ENCODE measurements around the gene VPS16. TPM values are rescaled to one million over a fixed set of nuclear protein-coding genes. Genes with fewer than 3 reads are reported as not detected.

The VPS16 gene
- total RNA-seq, 1 experiment from 2014 or later = 46.6 TPM

DNA sequence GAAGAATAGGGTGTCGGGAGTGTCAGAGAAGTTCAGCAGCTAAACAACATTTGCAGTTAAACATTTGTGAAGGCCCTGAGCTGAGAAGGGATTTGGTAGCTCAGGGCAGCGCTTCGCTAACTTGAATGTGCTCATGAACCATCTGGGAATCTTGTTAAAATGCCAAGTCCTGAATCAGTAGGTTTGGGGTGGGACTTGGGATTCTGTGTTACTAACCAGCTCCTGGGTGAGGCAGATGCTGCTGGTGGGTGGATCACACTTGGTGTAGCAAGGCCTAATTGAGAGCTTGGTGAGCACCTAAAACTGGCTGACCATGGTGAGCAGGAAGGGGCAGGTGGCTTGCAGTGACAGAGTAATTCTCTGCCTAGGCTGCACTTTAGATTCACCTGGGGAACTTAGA is 38.6 kb downstream of the VPS16 start:
- H3K27ac Mint-ChIP-seq (ENCODE audit: unreplicated experiment) = no peak overlapping the region
- no TSS peak for BruUV-seq (replicated peaks)
- ChIA-PET POLR2A (no interaction called here), CTCF (no interaction called here)
- Histone ChIP-seq H3K36me3 (ENCODE audit: control insufficient read depth, insufficient read depth, low read length) (no peaks in the 10 kb centered on the region; the same call in 1 of the 2 replicates), H3K27me3 (replicated peaks; ENCODE audit: control insufficient read depth, insufficient read depth, low read length) (no peaks in the 10 kb centered on the region), H3K9me3 (no peaks in the 10 kb centered on the region), H3K4me3 (ENCODE audit: low read depth, low read length) (no peak overlapping the region), H3K4me1 (peaks cover 18% of the 10 kb centered on the region)
- no peaks in the 10 kb centered on the region for H3K9me3 Mint-ChIP-seq (ENCODE audit: unreplicated experiment)
- no peaks in the 10 kb centered on the region for H3K27me3 Mint-ChIP-seq (ENCODE audit: insufficient read depth, unreplicated experiment)
- intact Hi-C loops (cut with micrococcal nuclease; ENCODE audit: unreplicated experiment) = no loop called here
- no peak for DNase-seq
- no peak overlapping the region for H3K4me3 Mint-ChIP-seq (ENCODE audit: unreplicated experiment)
- H3K36me3 Mint-ChIP-seq (ENCODE audit: insufficient read depth, unreplicated experiment) = no peaks in the 10 kb centered on the region
- TF ChIP-seq, protein P1, sequence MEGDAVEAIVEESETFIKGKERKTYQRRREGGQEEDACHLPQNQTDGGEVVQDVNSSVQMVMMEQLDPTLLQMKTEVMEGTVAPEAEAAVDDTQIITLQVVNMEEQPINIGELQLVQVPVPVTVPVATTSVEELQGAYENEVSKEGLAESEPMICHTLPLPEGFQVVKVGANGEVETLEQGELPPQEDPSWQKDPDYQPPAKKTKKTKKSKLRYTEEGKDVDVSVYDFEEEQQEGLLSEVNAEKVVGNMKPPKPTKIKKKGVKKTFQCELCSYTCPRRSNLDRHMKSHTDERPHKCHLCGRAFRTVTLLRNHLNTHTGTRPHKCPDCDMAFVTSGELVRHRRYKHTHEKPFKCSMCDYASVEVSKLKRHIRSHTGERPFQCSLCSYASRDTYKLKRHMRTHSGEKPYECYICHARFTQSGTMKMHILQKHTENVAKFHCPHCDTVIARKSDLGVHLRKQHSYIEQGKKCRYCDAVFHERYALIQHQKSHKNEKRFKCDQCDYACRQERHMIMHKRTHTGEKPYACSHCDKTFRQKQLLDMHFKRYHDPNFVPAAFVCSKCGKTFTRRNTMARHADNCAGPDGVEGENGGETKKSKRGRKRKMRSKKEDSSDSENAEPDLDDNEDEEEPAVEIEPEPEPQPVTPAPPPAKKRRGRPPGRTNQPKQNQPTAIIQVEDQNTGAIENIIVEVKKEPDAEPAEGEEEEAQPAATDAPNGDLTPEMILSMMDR (IDR thresholded peaks at IDR 0.05; ENCODE audit: insufficient read depth in 1 of 2, low read depth in 1 of 2, low read length in 1 of 2, severe bottlenecking in 1 of 2, unreplicated experiment in 1 of 2) = no peak
- peaks cover 31% of the 10 kb centered on the region for H3K4me1 Mint-ChIP-seq (ENCODE audit: low read depth, unreplicated experiment)

DNA sequence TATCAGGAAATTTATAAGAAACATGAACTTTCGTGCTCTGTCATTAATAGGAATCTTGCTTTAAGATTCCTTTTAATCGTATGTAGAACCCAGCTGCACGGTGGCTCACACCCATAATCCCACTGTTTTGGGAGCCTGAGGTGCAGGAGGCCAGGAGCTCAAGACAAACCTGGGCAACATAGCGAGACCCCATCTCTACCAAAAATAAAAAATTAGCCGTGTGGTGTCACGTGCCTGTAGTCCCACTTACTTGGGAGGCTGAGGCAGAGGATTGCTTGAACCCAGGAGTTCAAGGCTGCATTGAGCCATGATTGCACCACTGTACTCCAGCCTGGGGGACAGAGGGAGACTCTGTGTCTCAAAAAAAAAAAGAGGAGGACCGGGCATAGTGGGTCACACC is 40.1 kb downstream of the VPS16 start:
- intact Hi-C loops (cut with micrococcal nuclease; ENCODE audit: unreplicated experiment) = no loop called here
- BruUV-seq (replicated peaks) = no TSS peak
- TF ChIP-seq, protein P1 (IDR thresholded peaks at IDR 0.05; ENCODE audit: insufficient read depth in 1 of 2, low read depth in 1 of 2, low read length in 1 of 2, severe bottlenecking in 1 of 2, unreplicated experiment in 1 of 2) = no peak
- Histone ChIP-seq H3K4me1 (peaks cover 12% of the 10 kb centered on the region), H3K4me3 (ENCODE audit: low read depth, low read length) (no peak overlapping the region), H3K27me3 (replicated peaks; ENCODE audit: control insufficient read depth, insufficient read depth, low read length) (no peaks in the 10 kb centered on the region), H3K36me3 (ENCODE audit: control insufficient read depth, insufficient read depth, low read length) (no peaks in the 10 kb centered on the region; the same call in 1 of the 2 replicates), H3K9me3 (no peaks in the 10 kb centered on the region)
- H3K4me1 Mint-ChIP-seq (ENCODE audit: low read depth, unreplicated experiment) = peaks cover 20% of the 10 kb centered on the region
- H3K27me3 Mint-ChIP-seq (ENCODE audit: insufficient read depth, unreplicated experiment) = no peaks in the 10 kb centered on the region
- H3K9me3 Mint-ChIP-seq (ENCODE audit: unreplicated experiment) = no peaks in the 10 kb centered on the region
- H3K27ac Mint-ChIP-seq (ENCODE audit: unreplicated experiment) = no peak overlapping the region
- ChIA-PET POLR2A (interaction anchor here (0.6 to 0.7 kb wide), 2 partner anchors 10 to 16 kb away, joined by 3 read pairs; no protein-coding TSS in a partner anchor), CTCF (no interaction called here)
- H3K36me3 Mint-ChIP-seq (ENCODE audit: insufficient read depth, unreplicated experiment) = no peaks in the 10 kb centered on the region
- no peak overlapping the region for H3K4me3 Mint-ChIP-seq (ENCODE audit: unreplicated experiment)
- DNase-seq = no peak

DNA sequence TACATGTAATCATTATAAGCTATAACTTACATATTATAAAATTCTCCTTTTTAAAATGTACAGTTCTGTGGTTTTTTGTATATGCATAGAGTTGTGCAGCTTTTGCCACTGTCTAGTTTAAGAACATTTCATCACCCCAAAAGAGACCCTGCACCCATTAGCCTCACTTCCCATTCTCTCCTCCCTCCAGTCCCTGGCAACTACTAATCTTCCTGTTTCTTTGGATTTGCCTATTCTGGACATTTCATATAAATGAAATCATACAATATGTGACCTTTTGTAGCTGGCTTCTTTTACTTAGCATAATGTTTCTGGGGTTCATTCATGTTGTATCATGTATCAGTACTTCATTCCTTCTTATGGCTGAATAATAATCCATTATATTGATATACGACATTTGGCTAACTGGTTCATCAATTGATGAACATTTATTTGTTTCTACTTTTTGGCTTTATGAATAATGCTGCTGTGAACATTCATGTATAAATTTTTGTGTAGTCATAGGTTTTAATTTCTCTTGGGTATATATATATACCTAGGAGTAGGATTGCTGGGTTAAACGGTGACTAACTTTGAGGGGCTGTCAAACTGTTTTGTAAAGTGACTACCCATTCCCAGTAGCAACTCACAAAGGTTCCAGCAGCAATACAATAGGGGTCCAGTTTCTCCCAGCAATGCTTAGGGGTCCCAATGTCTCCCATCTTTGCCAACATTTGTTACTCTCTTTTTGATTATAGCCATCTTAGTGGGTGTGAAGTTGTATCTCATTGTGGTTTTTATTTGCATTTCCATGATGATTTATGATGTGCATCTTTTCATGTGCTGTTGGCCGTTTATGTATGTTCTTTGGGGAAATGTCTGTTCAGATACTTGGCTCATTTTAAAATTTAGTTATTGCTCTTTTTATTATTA is 43.4 kb downstream of the VPS16 start:
- H3K9me3 Mint-ChIP-seq (ENCODE audit: unreplicated experiment) = no peaks in the 10 kb centered on the region
- POLR2A ChIA-PET = no interaction called here
- no peak for DNase-seq
- BruUV-seq (replicated peaks) = no TSS peak
- Histone ChIP-seq H3K4me3 (ENCODE audit: low read depth, low read length) (no peak overlapping the region), H3K9me3 (no peaks in the 10 kb centered on the region), H3K36me3 (ENCODE audit: control insufficient read depth, insufficient read depth, low read length) (no peaks in the 10 kb centered on the region; the same call in 1 of the 2 replicates), H3K27me3 (replicated peaks; ENCODE audit: control insufficient read depth, insufficient read depth, low read length) (no peaks in the 10 kb centered on the region), H3K4me1 (peaks cover 12% of the 10 kb centered on the region)
- H3K4me1 Mint-ChIP-seq (ENCODE audit: low read depth, unreplicated experiment) = peaks cover 10% of the 10 kb centered on the region
- CTCF ChIA-PET = interaction anchor here (0.6 kb wide), 1 partner anchor 53 kb away, joined by 15 read pairs; no protein-coding TSS in a partner anchor
- intact Hi-C loops (cut with micrococcal nuclease; ENCODE audit: unreplicated experiment) = no loop called here
- no peaks in the 10 kb centered on the region for H3K36me3 Mint-ChIP-seq (ENCODE audit: insufficient read depth, unreplicated experiment)
- TF ChIP-seq, protein P1 (IDR thresholded peaks at IDR 0.05; ENCODE audit: insufficient read depth in 1 of 2, low read depth in 1 of 2, low read length in 1 of 2, severe bottlenecking in 1 of 2, unreplicated experiment in 1 of 2) = no peak
- H3K27me3 Mint-ChIP-seq (ENCODE audit: insufficient read depth, unreplicated experiment) = no peaks in the 10 kb centered on the region
- no peak overlapping the region for H3K4me3 Mint-ChIP-seq (ENCODE audit: unreplicated experiment)
- no peak overlapping the region for H3K27ac Mint-ChIP-seq (ENCODE audit: unreplicated experiment)
